ENCODE measurements around the gene TTLL3. TPM values are rescaled to one million over a fixed set of nuclear protein-coding genes. Genes with fewer than 3 reads are reported as not detected.

TTLL3 gene
- total and polyA plus RNA-seq, 2 of the 13 experiments (the other 11 are each of a cell fraction or from before 2014, with no cell fraction given) = 9.5 to 51.2 TPM

GRCh38 chr3:9878700-9879099, 68.6 kb downstream of the TTLL3 start (continued):
- TF ChIP-seq ZNF574 (CRISPR knock-in tag; IDR thresholded peaks at IDR 0.05) = peak; percentile 71
- TF ChIP-seq ZNF770 (CRISPR knock-in tag; IDR thresholded peaks at IDR 0.05) = no peak
- peak; percentile 69; the same call in 1 of the 2 replicates for TF ChIP-seq HNF4G (IDR thresholded peaks at IDR 0.05; ENCODE audit: borderline replicate concordance, low read depth, low read length)
- TF ChIP-seq HNF4G (CRISPR knock-in tag; IDR thresholded peaks at IDR 0.05; ENCODE audit: borderline replicate concordance, low read depth) = peak; percentile 78; the same call in 1 of the 2 replicates
- 0 out of 2 replicates have a peak, but pooled peaks have one; percentile 39 for TF ChIP-seq ZNF772 (CRISPR knock-in tag; IDR thresholded peaks at IDR 0.05)
- TF ChIP-seq RCOR2 (CRISPR knock-in tag; IDR thresholded peaks at IDR 0.05) = peak; percentile 37; the same call in 1 of the 2 replicates
- TF ChIP-seq BCL3 (CRISPR knock-in tag; IDR thresholded peaks at IDR 0.05) = no peak
- no peak for TF ChIP-seq NFRKB (IDR thresholded peaks at IDR 0.05)
- no peak for TF ChIP-seq ATM (IDR thresholded peaks at IDR 0.05; ENCODE audit: borderline replicate concordance)
- no peak for TF ChIP-seq ZNF660 (CRISPR knock-in tag; IDR thresholded peaks at IDR 0.05; ENCODE audit: borderline replicate concordance, low read depth)
- no peak for TF ChIP-seq ZNF720 (CRISPR knock-in tag; IDR thresholded peaks at IDR 0.05)
- no peak for TF ChIP-seq MEF2D (CRISPR knock-in tag; IDR thresholded peaks at IDR 0.05)
- TF ChIP-seq ETV5 (CRISPR knock-in tag; IDR thresholded peaks at IDR 0.05; ENCODE audit: borderline replicate concordance) = peak; percentile 84; the same call in 1 of the 2 replicates
- no peak for TF ChIP-seq FOXA1 (IDR thresholded peaks at IDR 0.05)
- no peak for TF ChIP-seq FOXA1 (CRISPR knock-in tag; IDR thresholded peaks at IDR 0.05)
- no peak for TF ChIP-seq PRMT3 (CRISPR knock-in tag; IDR thresholded peaks at IDR 0.05; ENCODE audit: borderline replicate concordance, low read depth)
- TF ChIP-seq LCORL (IDR thresholded peaks at IDR 0.05) = no peak
- TF ChIP-seq LCORL (CRISPR knock-in tag; IDR thresholded peaks at IDR 0.05) = peak; percentile 75
- no peak for TF ChIP-seq FOXP1 (IDR thresholded peaks at IDR 0.05)
- TF ChIP-seq FOXP1 (CRISPR knock-in tag; IDR thresholded peaks at IDR 0.05) = 0 out of 2 replicates have a peak, but pooled peaks have one; percentile 9
- TF ChIP-seq HNF1B (CRISPR knock-in tag; IDR thresholded peaks at IDR 0.05) = peak; percentile 70; the same call in 1 of the 2 replicates
- no peak for TF ChIP-seq ZNF180 (CRISPR knock-in tag; IDR thresholded peaks at IDR 0.05; ENCODE audit: borderline replicate concordance, low read depth)
- no peak for TF ChIP-seq NR2F6 (IDR thresholded peaks at IDR 0.05)
- TF ChIP-seq NR2F6 (CRISPR knock-in tag; IDR thresholded peaks at IDR 0.05) = peak; percentile 48
- no peak for TF ChIP-seq ZNF577 (CRISPR knock-in tag; IDR thresholded peaks at IDR 0.05; ENCODE audit: borderline replicate concordance, low read depth)
- no peak for TF ChIP-seq NFE2L1 (CRISPR knock-in tag; IDR thresholded peaks at IDR 0.05; ENCODE audit: borderline replicate concordance)
- peak; percentile 34; the same call in 1 of the 2 replicates for TF ChIP-seq SPEN (CRISPR knock-in tag; IDR thresholded peaks at IDR 0.05; ENCODE audit: low read depth)

Measured in HepG2 (cell line).